GM10266 (cell line): ENCODE results near the gene KERA.

ENCODE experiments used
- DNase-seq: peaks from one replicate; pipeline ENCODE4 v3.0.0; 2012; ENCODE audit errors: extremely low spot score
- CTCF ChIP-seq: IDR thresholded peaks from 2 replicates; pipeline ENCODE4 v1.5.1; 2012; ENCODE audit warnings: mild to moderate bottlenecking, low read depth; ENCODE audit not compliant: control insufficient read depth, insufficient read depth; ENCODE audit errors: missing control alignments

KERA gene

GRCh38 chr12:91099836-91100235 lies 42.0 kb upstream of the KERA start:
- no peak for TF ChIP-seq CTCF
- DNase-seq, result no peak

- no peak for TF ChIP-seq CTCF
- DNase-seq, result no peak
Observed at GRCh38 chr12:91099341-91099740, 41.5 kb upstream of the KERA start.

- TF ChIP-seq CTCF, result no peak
- DNase-seq, result no peak
Observed at GRCh38 chr12:91098941-91099340, 41.1 kb upstream of the KERA start.

- DNase-seq, result no peak
- TF ChIP-seq CTCF, result no peak
Observed at GRCh38 chr12:91098461-91098860, 40.6 kb upstream of the KERA start.

- DNase-seq, result no peak
- no peak for TF ChIP-seq CTCF
Observed at GRCh38 chr12:91094957-91095356, 37.1 kb upstream of the KERA start.

- TF ChIP-seq CTCF, result no peak
- no peak for DNase-seq
Observed at GRCh38 chr12:91094032-91094662, 36.3 kb upstream of the KERA start.

GRCh38 chr12:91093341-91093740 lies 35.5 kb upstream of the KERA start:
- no peak for TF ChIP-seq CTCF

More at GRCh38 chr12:91093341-91093740, 35.5 kb upstream of the KERA start:
- DNase-seq, result no peak
